ENCODE measurements around the gene UBXN6. TPM values are rescaled to one million over a fixed set of nuclear protein-coding genes. Genes with fewer than 3 reads are reported as not detected.

The UBXN6 gene
- total RNA-seq, 2 experiments from 2014 or later: 41.0 to 45.8 TPM

DNA sequence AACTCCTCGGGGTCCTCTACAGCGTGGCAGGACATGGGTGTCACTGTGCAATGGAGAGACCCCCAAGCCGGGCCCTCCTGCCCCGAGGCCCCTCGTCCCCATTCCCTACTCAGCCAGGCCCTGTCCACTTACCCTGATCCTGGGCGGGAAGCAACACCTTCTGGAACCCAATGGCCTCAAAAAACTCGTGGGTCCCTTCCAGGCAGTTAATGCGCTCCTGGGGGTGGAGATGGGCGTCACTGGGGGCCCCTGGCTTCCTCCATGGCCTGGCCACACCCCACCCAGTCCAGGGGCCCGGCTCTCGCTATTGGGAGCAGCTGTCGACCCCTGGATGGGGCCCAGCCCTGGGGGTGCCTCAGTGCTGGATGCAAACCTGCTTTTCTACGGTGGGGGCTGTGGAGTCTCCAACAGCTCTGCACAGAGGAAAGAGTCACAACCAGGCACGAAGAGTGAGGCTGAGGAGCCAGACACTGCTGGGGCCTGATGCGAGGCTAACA, 10.8 kb downstream of the UBXN6 start:
- CTCF ChIA-PET: no interaction called here
- no peak overlapping the region for H3K4me3 Mint-ChIP-seq
- DNase-seq (no peak), ATAC-seq (no peak)
- H3K36me3 Mint-ChIP-seq: peaks cover 22% of the 10 kb centered on the region
- H3K27ac Mint-ChIP-seq: no peak overlapping the region
- no peaks in the 10 kb centered on the region for H3K9me3 Mint-ChIP-seq (ENCODE audit: low read depth)
- H3K27me3 Mint-ChIP-seq: no peaks in the 10 kb centered on the region
- H3K4me1 Mint-ChIP-seq: no peaks in the 10 kb centered on the region

DNA sequence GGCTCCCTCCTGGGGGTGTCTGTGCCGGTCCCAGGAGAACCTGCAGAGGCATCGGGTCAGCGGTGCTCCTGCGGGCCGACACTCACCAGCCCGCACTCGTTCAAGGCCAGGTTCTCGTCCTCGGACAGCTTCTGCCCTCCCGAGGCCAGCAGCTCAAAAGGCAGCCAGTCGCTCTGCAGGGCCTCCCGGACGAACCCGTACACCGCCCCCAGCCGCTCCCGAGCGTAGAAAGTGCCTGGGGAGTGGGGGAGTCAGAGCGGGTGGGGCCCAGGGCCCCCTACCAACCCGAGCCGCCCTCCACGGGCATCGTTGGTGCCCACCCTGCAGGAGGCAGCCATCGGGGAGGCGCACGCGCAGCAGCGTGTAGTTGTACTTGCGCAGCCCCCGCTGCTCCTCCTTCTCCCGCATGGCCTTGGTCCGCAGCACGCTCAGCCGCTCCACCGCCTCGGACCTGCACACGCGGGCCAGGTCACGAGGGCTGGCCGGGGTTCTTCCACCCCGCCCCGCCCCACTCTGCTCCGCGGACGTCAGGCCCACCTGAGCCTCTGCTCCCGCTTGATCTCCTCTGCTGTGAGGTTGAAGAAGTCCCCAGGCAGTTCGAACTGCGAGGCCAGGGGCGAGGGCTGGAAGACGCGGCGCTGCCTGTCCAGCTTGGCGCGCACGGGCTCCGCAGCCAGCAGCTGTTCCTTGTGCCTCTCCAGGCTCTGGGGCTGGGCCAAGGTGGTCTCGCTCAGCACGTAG, 11.5 kb downstream of the UBXN6 start:
- DNase-seq (no peak), ATAC-seq (no peak)
- Mint-ChIP-seq H3K9me3 (ENCODE audit: low read depth) (no peaks in the 10 kb centered on the region), H3K36me3 (peaks cover 22% of the 10 kb centered on the region), H3K27ac (no peak overlapping the region), H3K4me1 (no peaks in the 10 kb centered on the region), H3K27me3 (no peaks in the 10 kb centered on the region), H3K4me3 (no peak overlapping the region)
- CTCF ChIA-PET: interaction anchor here (1.5 kb wide), 1 partner anchor 179 kb away, joined by 3 read pairs; no protein-coding TSS in a partner anchor

DNA sequence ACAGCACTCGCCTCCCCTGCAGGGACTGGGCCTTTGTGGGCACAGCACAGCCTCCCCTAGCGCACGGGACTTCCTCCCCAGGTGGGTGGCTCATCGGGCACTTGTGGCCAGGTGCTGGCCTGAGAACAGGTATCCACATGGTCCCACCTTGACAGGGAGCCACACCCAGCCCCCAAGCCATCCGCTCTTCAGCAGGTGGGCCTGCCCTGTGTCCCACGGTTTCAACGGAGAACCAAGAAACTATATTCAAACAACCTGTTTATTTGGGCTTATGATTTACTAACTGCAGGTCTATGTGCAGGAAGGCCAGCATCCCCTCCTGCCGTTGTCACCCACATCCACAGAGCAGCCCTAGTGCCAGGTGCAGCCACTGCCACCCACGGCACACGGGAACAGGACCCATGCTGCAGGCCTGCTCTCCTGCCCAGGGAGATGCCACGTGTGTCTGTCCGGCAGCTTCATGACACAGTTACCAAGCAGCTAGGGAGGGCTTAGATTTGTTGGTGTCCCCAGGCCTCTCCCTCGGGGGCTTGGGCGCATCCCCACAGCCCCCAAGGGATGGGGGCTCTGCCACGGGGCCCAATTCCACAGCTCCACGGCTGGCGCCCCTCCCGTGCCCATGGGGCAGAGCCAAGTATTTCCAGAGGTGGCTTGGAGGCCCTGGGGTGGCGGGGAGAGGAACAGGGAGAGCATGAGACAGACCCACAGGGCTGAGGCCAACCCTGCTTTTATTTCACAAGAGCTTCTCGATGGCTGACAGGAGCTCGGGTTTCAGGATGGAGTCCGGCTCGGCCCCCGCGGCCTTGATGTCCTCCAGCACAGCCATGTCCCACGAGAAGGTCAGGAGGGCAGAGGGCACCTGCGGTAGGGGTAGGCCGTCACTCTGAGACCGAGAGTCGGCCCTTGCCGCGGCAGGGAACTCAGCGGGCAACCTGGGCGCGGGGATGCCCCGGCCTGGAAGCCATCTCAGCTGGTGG, 12.5 kb downstream of the UBXN6 start:
- Mint-ChIP-seq H3K4me1 (no peaks in the 10 kb centered on the region), H3K27me3 (no peaks in the 10 kb centered on the region), H3K36me3 (peaks cover 20% of the 10 kb centered on the region), H3K27ac (no peak overlapping the region), H3K4me3 (no peak overlapping the region), H3K9me3 (ENCODE audit: low read depth) (no peaks in the 10 kb centered on the region)
- ATAC-seq (no peak), DNase-seq (no peak)
- CTCF ChIA-PET: interaction anchor here (1.5 kb wide), 1 partner anchor 178 kb away, joined by 3 read pairs; no protein-coding TSS in a partner anchor

DNA sequence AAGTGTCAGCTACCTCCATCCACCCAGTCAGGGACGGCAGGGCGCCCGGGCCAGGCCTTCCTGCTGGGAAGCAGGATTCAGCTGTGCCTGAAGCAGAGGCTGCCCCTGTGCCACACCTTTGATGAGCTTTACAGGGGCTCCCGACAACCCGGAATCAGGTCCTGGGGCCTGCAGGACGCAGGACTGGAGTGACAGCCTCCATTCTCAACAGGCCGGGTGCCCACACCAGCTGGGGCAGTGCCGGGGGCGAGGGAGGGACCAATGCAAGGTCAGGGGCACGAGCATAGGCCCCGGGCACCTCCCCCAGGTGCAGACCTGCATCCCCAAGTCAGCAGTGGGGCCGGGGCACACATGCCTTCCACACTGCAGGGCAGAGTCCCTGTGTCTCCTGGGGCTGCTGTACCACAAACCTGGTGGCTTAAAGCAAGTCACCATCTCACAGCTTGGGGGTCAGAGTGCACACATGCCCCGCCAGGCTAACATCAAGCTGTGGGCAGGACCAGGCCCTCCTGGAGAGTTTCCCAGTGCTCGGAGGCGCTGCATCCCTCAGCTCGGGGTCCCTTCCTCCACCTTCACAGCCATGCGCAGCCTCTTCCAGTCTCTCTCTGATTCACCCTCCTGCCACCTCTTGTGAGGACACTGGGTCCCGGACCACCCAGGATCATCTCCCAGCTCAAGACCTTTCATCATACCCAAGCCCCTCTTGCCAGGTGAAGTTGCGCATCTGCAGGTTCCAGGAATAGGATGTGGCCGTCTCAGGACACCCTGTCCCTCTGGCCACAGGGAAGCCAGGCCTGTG, 13.4 kb downstream of the UBXN6 start:
- Mint-ChIP-seq H3K4me3 (no peak overlapping the region), H3K36me3 (peaks cover 18% of the 10 kb centered on the region), H3K4me1 (no peaks in the 10 kb centered on the region), H3K27me3 (no peaks in the 10 kb centered on the region), H3K27ac (no peak overlapping the region), H3K9me3 (ENCODE audit: low read depth) (no peaks in the 10 kb centered on the region)
- CTCF ChIA-PET: interaction anchor here (1.5 kb wide), 1 partner anchor 177 kb away, joined by 3 read pairs; no protein-coding TSS in a partner anchor
- DNase-seq: no peak
- ATAC-seq: no peak

DNA sequence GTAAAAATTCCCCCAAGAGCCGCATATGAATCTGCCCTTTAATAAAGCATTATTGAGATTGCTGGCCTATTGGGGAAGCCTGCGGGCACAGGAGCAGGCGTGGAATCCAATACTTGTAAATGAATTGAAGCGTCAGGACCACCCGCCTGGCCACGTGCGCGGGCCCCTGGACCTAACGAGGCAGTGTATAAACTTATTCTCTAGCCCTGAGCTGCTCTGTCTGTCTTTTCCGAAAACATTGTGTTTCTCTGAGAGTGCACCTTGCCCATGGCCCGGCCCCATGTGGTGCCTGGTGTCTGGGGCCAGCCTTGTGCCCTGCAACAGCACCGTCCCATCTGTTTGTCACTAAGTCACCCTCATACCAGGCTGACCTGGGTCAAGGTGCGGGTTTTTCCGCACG, 14.4 kb downstream of the UBXN6 start:
- CTCF ChIA-PET: no interaction called here

DNA sequence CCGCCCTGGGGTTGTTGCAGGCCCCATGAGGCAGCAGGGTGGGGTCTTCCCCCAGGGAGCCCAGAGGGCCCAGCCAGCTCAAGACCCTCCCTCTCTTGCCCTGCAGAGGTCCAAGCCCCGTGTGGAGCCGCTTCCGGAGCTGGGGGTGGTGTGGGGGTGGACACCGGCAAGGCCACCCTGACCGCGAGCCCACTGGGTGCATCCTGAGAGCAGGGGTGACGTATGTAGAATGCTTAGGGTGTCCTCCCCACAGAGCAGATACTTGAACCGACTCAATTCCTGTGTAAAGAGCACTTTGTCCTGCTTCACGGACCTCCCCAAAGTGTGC, 14.8 kb downstream of the UBXN6 start:
- Mint-ChIP-seq H3K9me3 (ENCODE audit: low read depth) (no peaks in the 10 kb centered on the region), H3K4me3 (no peak overlapping the region), H3K27ac (no peak overlapping the region), H3K27me3 (no peaks in the 10 kb centered on the region), H3K36me3 (peaks cover 18% of the 10 kb centered on the region), H3K4me1 (no peaks in the 10 kb centered on the region)
- no peak for ATAC-seq
- no peak for DNase-seq
- CTCF ChIA-PET: no interaction called here

More for the DNA sequence above, 14.4 kb downstream of the UBXN6 start:
- Mint-ChIP-seq H3K27me3 (no peaks in the 10 kb centered on the region), H3K9me3 (ENCODE audit: low read depth) (no peaks in the 10 kb centered on the region), H3K4me3 (no peak overlapping the region), H3K4me1 (no peaks in the 10 kb centered on the region), H3K27ac (no peak overlapping the region), H3K36me3 (peaks cover 15% of the 10 kb centered on the region)
- no peak for DNase-seq
- ATAC-seq: no peak

DNA sequence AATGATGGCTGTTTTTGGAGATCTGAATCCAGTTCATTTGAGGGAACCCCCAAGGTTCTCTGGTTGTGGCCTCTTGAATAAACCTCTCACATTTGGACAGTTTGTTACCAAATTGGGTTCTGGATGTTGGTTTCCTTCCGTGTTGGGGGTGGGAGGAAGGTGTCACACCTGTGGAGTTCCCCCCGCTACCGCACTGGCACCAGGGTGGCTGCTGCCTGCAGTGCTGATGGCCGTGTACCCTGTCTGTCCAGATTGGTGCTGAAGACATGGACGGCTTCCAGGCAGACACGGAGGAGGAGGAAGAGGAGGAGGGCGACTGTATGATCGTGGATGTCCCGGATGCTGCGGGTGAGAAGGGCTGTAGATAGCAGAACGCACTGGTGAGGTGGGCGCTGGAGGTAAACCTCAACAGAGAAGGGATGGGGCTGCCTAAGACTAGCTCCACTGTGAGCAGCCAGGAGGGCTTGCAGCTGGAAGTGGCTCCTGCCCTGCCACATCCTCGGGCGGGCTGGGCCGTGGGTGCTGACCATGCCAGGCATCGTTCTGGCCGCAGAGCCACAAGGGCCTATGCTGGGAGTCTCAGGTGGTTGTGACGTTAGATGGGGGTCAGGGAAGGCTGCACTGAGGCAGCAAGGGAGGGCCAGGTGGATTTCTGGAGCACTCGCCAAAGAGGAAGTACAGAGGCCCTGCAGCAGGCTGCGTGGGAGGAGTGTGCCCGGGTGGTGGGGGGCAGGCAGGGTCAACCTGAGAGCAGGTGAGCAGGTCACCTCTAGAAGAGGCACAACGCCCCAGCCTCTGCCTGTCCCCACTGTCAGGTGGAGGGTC, 15.4 kb downstream of the UBXN6 start:
- Mint-ChIP-seq H3K9me3 (ENCODE audit: low read depth) (no peaks in the 10 kb centered on the region), H3K4me3 (no peak overlapping the region), H3K27me3 (no peaks in the 10 kb centered on the region), H3K4me1 (no peaks in the 10 kb centered on the region), H3K36me3 (peaks cover 20% of the 10 kb centered on the region), H3K27ac (peak overlapping the region; percentile 42)
- DNase-seq (no peak), ATAC-seq (no peak)
- CTCF ChIA-PET: no interaction called here

DNA sequence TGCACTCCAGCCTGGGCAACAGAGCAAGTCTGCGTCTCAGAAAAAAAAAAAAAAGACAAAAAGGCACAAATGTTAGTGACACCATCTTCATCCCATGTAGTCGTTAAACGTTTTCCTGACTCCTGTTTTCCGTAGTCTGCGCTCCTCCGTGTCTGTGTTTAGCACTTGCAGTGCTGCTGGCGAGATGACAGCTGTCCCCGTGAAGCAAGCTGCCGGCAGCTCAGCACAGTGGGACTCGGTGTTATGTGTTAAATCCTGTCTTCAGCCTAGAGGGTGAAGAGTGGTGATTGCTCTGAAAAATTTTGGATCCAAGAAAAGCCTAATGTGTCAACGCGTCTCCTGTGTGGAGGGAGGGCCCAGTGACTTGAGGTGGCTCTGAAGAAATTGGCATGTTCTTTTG, 18.4 kb downstream of the UBXN6 start:
- ATAC-seq: no peak
- Mint-ChIP-seq H3K27ac (no peak overlapping the region), H3K4me3 (no peak overlapping the region), H3K9me3 (ENCODE audit: low read depth) (no peaks in the 10 kb centered on the region), H3K36me3 (peaks cover 30% of the 10 kb centered on the region), H3K4me1 (no peaks in the 10 kb centered on the region), H3K27me3 (no peaks in the 10 kb centered on the region)
- CTCF ChIA-PET: no interaction called here
- DNase-seq: no peak

DNA sequence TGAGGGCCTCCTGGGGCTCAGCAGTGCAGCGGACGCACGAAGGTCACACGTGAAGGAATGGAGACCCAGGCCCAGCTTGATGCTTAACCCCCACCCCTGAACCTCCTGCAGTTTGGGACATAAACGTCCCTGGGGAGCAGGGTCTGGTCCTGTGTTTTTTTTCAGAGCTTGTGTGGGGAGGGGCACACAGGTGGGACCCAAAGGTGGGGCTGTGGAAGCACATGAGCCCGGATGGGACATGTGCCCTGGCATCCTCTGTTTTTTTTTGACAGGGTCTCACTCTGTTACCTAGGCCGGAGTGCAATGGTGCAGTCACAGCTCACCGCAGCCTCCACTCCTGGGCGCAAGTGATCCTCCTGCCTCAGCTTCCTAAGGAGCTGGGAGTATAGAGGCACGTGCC, 20.5 kb downstream of the UBXN6 start:
- no peak overlapping the region for H3K4me3 Mint-ChIP-seq
- CTCF ChIA-PET: no interaction called here

DNA sequence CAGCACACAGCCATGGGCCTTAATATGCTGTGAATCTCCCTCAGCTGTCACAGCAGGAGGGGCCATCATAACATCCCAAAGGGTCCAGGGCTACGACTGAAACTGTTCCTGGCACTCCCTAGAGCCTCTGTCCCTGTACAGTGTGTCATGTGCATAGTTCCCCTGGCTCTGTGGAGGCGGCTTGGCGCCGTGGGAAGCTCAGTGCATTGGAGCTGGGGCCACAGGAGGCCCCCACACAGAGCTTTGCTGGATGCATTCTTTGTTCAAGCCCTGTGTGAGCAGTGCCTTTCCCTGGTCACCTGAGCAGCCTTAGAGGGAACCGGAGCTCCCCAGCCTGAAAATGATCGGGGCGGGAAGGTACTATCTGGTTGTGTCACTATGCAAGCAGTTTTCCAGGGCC, 21.4 kb downstream of the UBXN6 start:
- ATAC-seq: no peak
- no peak for DNase-seq
- Mint-ChIP-seq H3K27ac (no peak overlapping the region), H3K36me3 (peaks cover 43% of the 10 kb centered on the region), H3K4me3 (no peak overlapping the region), H3K4me1 (no peaks in the 10 kb centered on the region), H3K27me3 (no peaks in the 10 kb centered on the region), H3K9me3 (ENCODE audit: low read depth) (no peaks in the 10 kb centered on the region)
- CTCF ChIA-PET: no interaction called here

More for the DNA sequence above, 20.5 kb downstream of the UBXN6 start:
- H3K27ac Mint-ChIP-seq: no peak overlapping the region
- no peaks in the 10 kb centered on the region for H3K4me1 Mint-ChIP-seq
- H3K9me3 Mint-ChIP-seq (ENCODE audit: low read depth): no peaks in the 10 kb centered on the region
- DNase-seq (no peak), ATAC-seq (no peak)
- H3K36me3 Mint-ChIP-seq: peaks cover 38% of the 10 kb centered on the region
- no peaks in the 10 kb centered on the region for H3K27me3 Mint-ChIP-seq

DNA sequence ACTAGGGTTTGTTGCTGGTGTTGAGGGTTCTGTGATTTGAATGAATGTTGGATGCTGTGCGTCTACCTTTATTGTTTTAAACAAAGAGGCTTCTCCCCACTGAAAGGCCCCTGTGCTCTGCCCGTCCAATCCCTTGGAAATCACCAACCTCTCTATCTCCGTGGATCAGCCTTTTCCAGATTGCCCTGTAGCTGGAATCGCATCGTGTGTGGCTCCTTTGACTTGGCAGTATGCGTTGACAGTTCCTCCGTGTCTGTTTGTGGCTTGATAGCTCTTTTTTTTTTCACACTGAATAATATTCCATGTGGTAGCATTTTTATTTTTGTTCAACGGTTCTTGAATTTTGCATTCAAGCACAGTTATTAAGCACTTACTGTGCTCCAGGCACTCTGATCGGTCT, 23.2 kb downstream of the UBXN6 start:
- CTCF ChIA-PET: no interaction called here
- DNase-seq (no peak), ATAC-seq (no peak)
- H3K4me1 Mint-ChIP-seq: no peaks in the 10 kb centered on the region
- H3K27me3 Mint-ChIP-seq: no peaks in the 10 kb centered on the region
- H3K27ac Mint-ChIP-seq: no peak overlapping the region
- no peak overlapping the region for H3K4me3 Mint-ChIP-seq
- peaks cover 55% of the 10 kb centered on the region for H3K36me3 Mint-ChIP-seq
- no peaks in the 10 kb centered on the region for H3K9me3 Mint-ChIP-seq (ENCODE audit: low read depth)

DNA sequence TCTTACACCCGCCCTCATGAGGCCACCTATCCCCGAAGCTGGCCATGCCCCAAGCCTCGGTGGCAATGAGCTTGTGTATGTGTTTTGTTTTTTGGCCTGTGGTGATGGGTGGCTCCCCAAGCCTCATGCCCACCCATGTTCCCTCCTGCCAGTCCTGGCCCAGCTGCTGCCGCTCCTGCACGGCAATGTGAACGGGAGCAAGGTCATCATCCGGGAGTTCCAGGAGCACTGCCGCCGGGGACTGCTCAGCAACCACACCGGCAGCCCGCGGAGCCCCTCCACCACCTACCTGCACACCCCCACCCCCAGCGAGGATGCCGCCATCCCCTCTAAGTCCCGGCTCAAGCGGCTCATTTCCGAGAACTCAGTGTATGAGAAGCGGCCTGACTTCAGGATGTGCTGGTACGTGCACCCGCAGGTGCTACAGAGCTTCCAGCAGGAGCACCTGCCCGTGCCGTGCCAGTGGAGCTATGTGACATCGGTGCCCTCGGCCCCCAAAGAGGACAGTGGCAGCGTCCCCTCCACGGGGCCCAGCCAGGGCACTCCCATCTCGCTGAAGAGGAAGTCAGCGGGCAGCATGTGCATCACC, 24.6 kb downstream of the UBXN6 start:
- H3K4me3 Mint-ChIP-seq: no peak overlapping the region
- no peak for ATAC-seq
- H3K27ac Mint-ChIP-seq: no peak overlapping the region
- no peaks in the 10 kb centered on the region for H3K4me1 Mint-ChIP-seq
- H3K36me3 Mint-ChIP-seq: peaks cover 58% of the 10 kb centered on the region
- CTCF ChIA-PET: no interaction called here
- no peaks in the 10 kb centered on the region for H3K27me3 Mint-ChIP-seq
- DNase-seq: no peak
- H3K9me3 Mint-ChIP-seq (ENCODE audit: low read depth): no peaks in the 10 kb centered on the region

All from activated CD8-positive, alpha-beta memory T cell treated with anti-CD3 and anti-CD28 coated beads, Interleukin-2, amount 10 ng/mL, durations not matched to agents 7 days and 5 days (primary cell).